HG03469 (cell line): ENCODE results near the gene NMNAT1.
"Not testable (repeated sequence)": the region's sequence is repeated elsewhere in the genome, so short reads cannot be mapped to it uniquely, and the experiment has no call there.

ENCODE experiments used
- ATAC-seq: cut with Tn5 transposase; IDR thresholded peaks from one replicate; pipeline ENCODE4 v1.9.1; 2021; ENCODE audit warnings: mild to moderate bottlenecking, moderate library complexity, moderate number of reproducible peaks; ENCODE audit not compliant: unreplicated experiment

NMNAT1 gene

GRCh38 chr1:9942939-9943788, at the start of gene NMNAT1, which contains the start of gene LZIC:
Gene NMNAT1, plus strand, starts transcription at chr1:9943475. Its CDS starts 28,599 bp downstream, at chr1:9972074.
Gene LZIC, minus strand, starts transcription at chr1:9943391. Its CDS starts 6,772 bp downstream, at chr1:9936619.
- peak; percentile 51 for ATAC-seq

DNA sequence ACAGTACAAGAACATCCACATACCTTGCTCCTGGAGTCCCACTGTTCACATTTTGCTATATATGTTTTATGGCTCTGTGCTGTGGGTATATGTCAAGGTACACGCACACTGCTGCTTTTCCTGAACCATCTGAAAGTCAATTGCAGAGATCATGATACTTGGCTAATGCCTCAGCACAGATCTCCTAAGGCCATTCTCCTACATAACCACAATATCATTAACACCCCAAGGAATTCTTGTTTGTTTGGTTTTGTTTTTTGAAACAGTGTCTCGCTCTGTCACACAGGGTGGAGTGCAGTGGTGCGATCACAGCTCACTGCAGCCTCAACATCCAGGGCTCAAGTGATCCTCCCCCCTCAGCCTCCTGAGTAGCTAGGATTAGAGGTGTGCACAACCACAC, 49.2 kb upstream of the NMNAT1 start:
- ATAC-seq = no peak

- ATAC-seq = no peak
Measured at GRCh38 chr1:9900142-9901043, 42.9 kb upstream of the NMNAT1 start.

DNA sequence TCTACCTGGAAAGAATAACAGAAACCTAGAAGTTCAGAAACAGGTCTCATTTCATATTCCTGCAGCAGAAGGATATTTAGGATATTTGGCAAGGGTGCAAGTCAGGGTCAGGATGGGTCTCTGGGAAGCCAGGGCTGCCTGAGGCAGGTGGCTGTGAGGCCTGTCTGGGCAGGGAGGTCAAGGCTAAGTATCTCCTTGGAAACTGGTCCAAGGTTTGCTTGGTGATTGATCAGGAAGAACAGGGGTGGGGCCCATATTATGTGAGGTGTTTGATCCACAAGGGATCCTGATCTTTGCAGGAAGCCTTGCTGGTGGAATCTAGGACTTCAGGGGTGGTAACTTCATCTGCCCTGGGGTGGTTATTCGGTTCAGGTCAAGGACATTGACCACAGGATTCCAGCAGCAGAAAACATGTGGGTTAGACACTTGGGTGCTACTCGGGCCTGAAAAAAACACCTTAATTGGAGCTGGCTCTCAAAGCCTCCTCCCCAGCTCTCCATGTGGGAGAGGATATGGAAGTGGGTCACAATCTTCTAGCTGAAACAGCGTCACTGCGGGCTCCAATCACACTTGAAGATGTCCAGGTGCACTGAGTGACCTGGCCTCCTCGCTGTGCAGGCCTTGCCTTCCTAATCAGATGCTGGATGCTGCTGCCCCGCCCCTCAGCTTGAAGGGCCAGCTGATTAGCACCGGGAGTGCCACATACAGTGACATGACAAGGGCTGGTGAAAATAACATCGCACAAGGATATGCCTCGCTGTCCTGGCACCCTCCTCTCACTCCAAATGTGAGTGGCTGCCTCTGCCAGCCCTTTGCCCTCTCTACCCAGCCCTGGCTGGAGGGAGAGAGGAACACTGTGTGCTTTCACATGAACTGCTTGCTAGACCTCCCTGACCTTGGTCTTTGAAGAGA, 41.9 kb upstream of the NMNAT1 start:
- no peak for ATAC-seq

GRCh38 chr1:9902060-9902452, 41.2 kb upstream of the NMNAT1 start:
- ATAC-seq = no peak

DNA sequence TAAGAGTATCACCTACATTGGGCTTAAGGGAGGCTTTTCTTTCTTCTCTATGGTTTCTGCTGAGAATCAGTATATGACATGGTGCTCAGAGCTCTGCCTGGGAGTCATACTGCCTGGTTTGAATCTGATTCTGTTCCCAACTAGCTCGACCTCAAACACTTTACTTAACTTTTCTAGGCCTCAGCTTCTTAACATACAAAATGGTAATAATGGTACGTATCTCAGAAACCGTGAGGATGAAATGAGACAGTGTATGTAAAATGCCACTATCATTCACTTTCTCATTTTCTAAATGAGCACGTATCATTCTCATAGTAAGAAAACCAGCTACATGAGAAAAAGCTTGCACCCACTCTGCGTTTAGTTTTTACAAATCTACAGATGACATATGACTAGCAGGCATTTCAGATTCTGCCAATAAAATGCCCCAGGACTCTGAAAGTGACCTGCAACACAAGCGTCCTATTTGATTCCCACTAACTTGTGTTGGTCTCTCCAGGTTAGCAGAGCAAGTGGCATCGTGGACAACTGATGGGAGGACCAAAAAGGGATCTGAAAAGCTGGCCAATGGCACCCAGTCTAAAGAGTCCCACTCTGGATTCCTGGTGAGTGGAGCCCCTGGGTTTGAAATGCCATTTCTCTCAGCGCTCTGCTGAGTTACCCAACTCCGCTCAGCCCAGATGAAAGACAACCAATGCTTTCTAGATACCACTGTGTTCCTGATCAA, 39.3 kb upstream of the NMNAT1 start:
- no peak for ATAC-seq

DNA sequence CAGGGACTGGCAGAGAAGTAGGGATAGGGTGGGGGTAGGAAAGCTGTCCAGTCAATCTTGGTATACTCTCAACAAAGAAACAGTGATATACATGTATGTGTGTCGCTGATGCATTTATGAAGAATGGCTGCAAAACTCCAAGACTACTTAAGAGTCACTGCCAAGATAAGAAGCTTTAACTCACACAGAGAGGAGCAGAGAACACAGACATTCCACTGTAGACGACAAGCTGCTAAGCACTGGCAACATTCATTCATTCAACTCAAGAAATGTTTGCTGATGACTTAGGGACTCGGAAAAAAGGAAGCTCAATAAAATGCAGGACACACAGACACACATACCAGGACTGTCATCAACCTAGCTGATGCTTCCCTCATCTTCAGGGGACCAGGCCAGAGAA, 38.7 kb upstream of the NMNAT1 start:
- no peak for ATAC-seq

GRCh38 chr1:9905010-9905409, 38.3 kb upstream of the NMNAT1 start:
- ATAC-seq = no peak

GRCh38 chr1:9906466-9906865, 36.8 kb upstream of the NMNAT1 start:
- no peak for ATAC-seq

GRCh38 chr1:9907441-9907840, 35.8 kb upstream of the NMNAT1 start:
- no peak for ATAC-seq

DNA sequence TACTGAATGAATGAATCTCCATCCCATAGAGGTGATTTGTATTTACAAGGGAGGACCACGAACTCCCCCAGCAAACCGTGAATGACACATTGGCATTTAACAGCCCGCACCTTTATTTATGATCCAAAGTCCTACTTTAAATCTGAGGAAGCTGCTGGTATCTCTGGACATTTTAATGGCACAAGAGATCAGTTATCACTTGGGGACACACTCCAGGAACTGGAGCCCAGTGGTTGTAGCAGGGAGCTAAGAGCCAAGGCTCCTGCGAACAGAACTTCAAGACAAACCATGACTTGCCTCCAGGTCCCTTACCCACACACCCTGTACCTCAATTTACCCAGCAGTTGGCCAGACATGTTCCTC, 34.4 kb upstream of the NMNAT1 start:
- ATAC-seq = no peak

DNA sequence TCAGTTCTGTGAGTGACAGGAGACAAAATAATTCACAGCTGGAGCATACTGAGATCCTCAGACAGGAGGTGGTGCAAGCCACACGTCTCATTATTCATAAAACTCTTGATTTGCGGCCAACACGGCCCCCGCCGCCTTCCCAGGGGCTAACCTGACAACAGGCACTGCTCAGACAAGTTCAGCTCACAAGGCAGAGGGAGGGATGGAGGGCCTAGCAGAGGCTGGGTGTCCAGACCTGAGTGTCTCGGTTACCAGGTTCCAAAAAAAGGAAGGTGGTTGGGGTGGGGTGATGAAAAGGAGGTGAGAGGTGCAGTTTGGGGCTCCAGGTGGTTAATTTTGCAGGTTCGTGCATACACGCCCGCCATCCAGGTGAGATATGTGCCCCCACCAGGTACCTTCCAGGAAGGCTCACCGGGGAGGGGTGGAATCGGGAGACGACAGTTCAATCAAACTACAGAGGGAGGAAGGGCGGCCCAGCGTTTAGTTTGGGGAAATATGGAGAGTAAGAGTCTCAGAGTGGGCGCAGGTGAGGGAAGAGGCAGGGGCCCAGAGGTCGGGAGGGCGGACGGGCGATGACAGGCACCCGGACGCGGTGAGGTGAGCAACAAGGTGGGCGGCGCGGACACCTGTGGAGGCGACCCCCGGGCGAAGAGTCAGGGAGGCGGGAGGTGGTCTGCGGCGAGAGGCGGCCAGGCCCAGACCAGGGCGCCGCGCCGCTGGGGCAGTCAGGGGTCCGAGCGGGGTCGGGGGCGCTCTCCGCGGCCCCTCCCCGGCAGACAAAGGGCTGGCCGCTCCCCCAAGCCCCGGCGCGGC, 33.8 kb upstream of the NMNAT1 start:
- no peak for ATAC-seq

- ATAC-seq = peak; percentile 53
Measured at GRCh38 chr1:9910076-9910422, 33.2 kb upstream of the NMNAT1 start, which contains the start of gene CTNNBIP1. Gene CTNNBIP1, minus strand, starts transcription at chr1:9910269. Its CDS starts 38,205 bp downstream, at chr1:9872064.

DNA sequence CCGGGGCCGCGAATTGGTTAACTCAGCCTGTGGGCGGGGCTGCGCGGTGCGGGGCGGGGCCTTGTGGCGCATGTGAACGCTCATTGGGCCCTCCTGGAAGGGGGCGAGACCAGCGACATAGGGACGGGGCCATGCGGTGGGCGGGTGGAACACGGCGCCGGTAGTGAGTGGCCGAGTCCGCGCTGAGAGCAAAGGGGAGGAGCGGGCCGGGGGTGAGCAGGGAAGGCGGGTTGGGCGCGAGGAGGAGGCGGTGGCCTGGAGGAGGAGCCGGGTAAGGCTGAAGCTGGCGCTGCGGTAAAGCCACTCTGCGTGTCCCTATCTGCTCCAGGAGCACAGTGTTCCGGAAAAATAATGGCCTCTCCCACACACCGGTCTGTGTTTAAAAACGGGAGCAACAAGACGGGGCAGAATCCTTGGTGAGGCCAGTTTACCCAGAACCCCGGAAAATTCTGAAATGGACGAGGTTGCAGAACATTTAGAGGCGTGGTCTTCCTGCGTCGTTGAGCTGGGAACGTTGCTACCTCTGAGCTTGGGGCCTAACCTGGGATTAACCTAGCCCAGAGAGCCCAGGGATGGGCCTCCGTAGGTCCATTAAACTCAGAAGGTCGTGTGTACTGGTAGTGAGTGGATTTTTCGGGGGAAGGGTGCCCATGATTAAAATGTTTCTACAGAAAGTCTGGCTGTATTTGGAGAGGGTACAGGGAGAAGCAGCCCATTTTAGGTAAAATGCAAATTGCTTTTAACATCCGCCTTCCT, 32.7 kb upstream of the NMNAT1 start:
- ATAC-seq = peak; percentile 81

GRCh38 chr1:9912264-9912936, 30.9 kb upstream of the NMNAT1 start:
- ATAC-seq = no peak

GRCh38 chr1:9914610-9914937, 28.7 kb upstream of the NMNAT1 start:
- no peak for ATAC-seq

- no peak for ATAC-seq
Measured at GRCh38 chr1:9916452-9916851, 26.8 kb upstream of the NMNAT1 start.

- ATAC-seq = not testable (repeated sequence)
Measured at GRCh38 chr1:9917495-9917894, 25.8 kb upstream of the NMNAT1 start.
